GM12865 (cell line): Measurements from ENCODE around the gene ARRDC1.

Experiments
- DNase-seq: peaks from one replicate; pipeline ENCODE4 v3.0.0; 2010; ENCODE audit warnings: low read depth
- H3K4me3 ChIP-seq: 2 replicates; pipeline ENCODE4 v1.5.1; 2011; ENCODE audit warnings: mild to moderate bottlenecking, low read depth, low read length, control low read depth
- CTCF ChIP-seq: IDR thresholded peaks from 2 replicates; pipeline ENCODE4 v1.5.1; 2011; ENCODE audit warnings: low read length, control low read depth, low read depth, inconsistent platforms; ENCODE audit not compliant: insufficient read depth; ENCODE audit errors: missing control alignments

The ARRDC1 gene

GRCh38 chr9:137613259-137613658 lies 7.8 kb downstream of the ARRDC1 start:
- TF ChIP-seq CTCF: no peak
- no peak overlapping the region for H3K4me3 ChIP-seq
- no peak for DNase-seq

DNA sequence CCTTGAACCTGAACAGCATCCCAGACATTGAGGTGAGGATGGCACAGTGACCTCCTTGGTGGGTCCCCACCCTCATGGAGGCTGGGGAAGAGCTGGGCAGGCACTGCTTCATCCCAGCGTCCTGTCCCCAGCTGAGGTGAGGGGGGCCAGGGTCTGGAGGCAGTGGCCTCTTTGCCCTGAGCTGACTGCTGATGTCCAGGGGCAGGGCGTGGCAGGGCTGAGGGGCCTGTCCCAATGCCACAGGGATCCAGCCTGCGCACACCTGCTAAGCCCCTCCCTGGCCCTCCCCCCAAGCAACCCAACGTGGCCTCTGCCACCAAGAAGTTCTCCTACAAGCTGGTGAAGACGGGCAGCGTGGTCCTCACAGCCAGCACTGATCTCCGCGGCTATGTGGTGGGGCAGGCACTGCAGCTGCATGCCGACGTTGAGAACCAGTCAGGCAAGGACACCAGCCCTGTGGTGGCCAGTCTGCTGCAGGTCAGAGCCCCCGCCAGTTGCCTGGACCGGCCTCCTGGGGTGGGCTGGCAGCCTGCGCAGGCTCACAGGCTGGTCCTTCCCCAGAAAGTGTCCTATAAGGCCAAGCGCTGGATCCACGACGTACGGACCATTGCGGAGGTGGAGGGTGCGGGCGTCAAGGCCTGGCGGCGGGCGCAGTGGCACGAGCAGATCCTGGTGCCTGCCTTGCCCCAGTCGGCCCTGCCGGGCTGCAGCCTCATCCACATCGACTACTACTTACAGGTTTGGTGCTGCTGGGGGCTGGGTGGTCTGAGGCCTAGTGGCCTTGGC lies 8.4 kb downstream of the ARRDC1 start:
- DNase-seq: no peak
- TF ChIP-seq CTCF: no peak
- H3K4me3 ChIP-seq: no peak overlapping the region

- DNase-seq: no peak
- no peak for TF ChIP-seq CTCF
- H3K4me3 ChIP-seq: no peak overlapping the region
Measured at GRCh38 chr9:137614631-137615386, 9.3 kb downstream of the ARRDC1 start.

DNA sequence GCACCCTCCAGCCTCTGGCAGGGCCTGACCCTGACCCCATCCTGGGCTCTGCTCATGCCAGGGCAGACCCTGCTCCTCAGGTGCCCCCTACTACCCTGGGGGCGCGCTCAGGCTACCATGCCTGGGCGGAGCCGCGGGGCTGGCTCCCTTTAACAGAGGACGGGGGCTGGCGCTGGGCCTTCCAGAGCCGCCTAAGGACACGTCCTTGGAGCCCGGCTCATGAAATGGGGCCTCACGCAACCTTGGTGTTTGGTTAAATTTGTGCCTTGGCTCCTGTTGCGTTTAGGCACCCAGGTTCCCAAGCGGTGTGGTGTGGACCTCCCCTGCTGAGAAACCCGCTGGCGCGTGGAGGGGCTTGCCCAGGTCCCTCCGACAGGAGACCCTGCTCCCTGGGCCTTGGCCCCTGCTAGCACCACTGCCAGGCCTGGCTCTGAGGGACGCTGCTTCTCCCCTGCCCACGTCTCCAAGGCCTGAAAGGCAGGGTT lies 9.9 kb downstream of the ARRDC1 start:
- no peak overlapping the region for H3K4me3 ChIP-seq
- no peak for TF ChIP-seq CTCF
- DNase-seq: no peak

- peak within 1 kb of the TSS; percentile 88 for H3K4me3 ChIP-seq
- peak; percentile 93 for DNase-seq
- TF ChIP-seq CTCF: no peak
Measured at GRCh38 chr9:137618105-137619067, 12.9 kb downstream of the ARRDC1 start, which contains the start of gene EHMT1. Gene EHMT1, plus strand, starts transcription at chr9:137619005. Its CDS starts 24 bp downstream, at chr9:137619029.

DNA sequence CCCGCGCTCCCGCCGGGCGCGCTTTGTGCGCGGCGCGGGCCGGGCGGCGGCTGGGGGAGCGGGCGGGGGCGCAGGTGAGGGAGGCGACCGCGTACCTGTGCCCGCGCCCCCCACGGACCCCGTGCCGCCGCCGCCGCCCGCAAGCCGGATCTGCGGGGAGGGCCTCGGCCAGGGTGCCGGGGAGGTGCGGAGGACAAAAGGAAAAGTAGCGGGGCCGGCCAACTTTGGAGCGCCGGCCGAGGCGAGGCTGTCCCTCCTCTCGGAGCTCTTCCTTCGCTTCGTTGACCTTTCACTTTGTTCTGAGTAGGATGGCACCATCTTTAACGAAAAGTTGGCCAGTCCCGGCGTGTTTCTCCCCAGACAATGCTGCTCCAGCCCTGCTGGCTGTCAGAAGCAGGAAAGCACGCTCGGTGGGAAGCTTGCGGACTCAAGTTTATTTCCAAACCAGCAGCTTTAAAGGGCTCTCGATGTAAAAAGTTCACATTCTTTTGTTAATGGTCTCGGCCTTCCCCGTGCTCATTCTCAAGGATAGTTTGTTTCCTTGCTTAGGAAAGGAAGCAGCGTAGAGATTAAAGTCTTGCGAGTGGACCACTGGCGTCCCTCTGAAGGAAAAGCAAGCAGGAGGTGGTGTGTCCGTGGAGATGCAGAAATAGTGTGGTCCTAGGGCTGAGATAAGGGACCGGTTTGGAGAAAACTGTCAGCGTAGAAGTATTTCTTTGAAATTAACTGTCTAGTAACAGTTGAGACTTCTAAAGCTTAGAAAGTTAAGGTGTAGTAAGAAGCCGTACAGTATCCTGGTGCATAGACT lies 14.0 kb downstream of the ARRDC1 start:
- TF ChIP-seq CTCF: no peak
- DNase-seq: peak; percentile 59
- H3K4me3 ChIP-seq: peak overlapping the region; percentile 83
